Esophagus muscularis mucosa (tissue), 4 donors: ENCODE data around the gene GOLGA3. TPM values are rescaled to one million over a fixed set of nuclear protein-coding genes. Genes with fewer than 3 reads are reported as not detected.

ENCODE experiments used
- DNase-seq: peaks from one replicate; pipeline ENCODE4 v3.0.0-alpha.2; 2017; ENCODE audit errors: extremely low spot score
- H3K27ac ChIP-seq, 4 donors: fragments of 200-600 bp; sonication (generic); replicated peaks in 1 of 4; 1 replicate in 3 of 4; 2 replicates in 1 of 4; pipeline ENCODE4 v1.5.1; 2016 to 2019; ENCODE audit warnings: mild to moderate bottlenecking in 1 of 4
- H3K27me3 ChIP-seq, 4 donors: fragments of 200-600 bp; sonication (generic); one replicate each; pipeline versions ENCODE4 v1.5.1 to v1.6.0; 2016 to 2019
- H3K36me3 ChIP-seq, 4 donors: fragments of 200-600 bp; sonication (generic); one replicate each; pipeline ENCODE4 v1.5.1; 2016 to 2019
- H3K4me1 ChIP-seq, 4 donors: fragments of 200-600 bp; sonication (generic); one replicate each; pipeline ENCODE4 v1.5.1; 2016 to 2019
- H3K4me3 ChIP-seq, 4 donors: fragments of 200-600 bp; sonication (generic); 1 replicate in 2 of 4; 2 replicates in 2 of 4; pipeline ENCODE4 v1.5.1; 2016 to 2019; ENCODE audit warnings: mild to moderate bottlenecking in 4 of 4, moderate library complexity in 1 of 4
- H3K9me3 ChIP-seq, 4 donors: fragments of 200-600 bp; sonication (generic); 1 replicate in 3 of 4; 2 replicates in 1 of 4; pipeline ENCODE4 v1.5.1; 2016 to 2019
- CTCF ChIP-seq, 3 experiments: fragments of 200-600 bp in 2 of 3; fragments of 450-650 bp in 1 of 3; sonication (generic) in 2 of 3; IDR thresholded peaks; one replicate each; pipeline ENCODE4 v1.5.1; 2017 to 2019; ENCODE audit warnings: antibody characterized with exemption in 3 of 3, mild to moderate bottlenecking in 2 of 3, moderate library complexity in 1 of 3
- EP300 ChIP-seq: sonication (generic); formaldehyde crosslinking; IDR thresholded peaks from one replicate; pipeline ENCODE4 v1.6.1; 2017; ENCODE audit warnings: antibody characterized with exemption
- POLR2A ChIP-seq: fragments of 450-650 bp; IDR thresholded peaks from one replicate; pipeline ENCODE4 v1.6.1; 2017; ENCODE audit warnings: antibody characterized with exemption, moderate library complexity, mild to moderate bottlenecking, low read depth
- POLR2AphosphoS5 ChIP-seq, 2 donors: sonication (generic); formaldehyde crosslinking; IDR thresholded peaks; one replicate each; pipeline ENCODE4 v1.6.1; 2017; ENCODE audit warnings: antibody characterized with exemption in 2 of 2
- WGBS: methylation state at CpG from one replicate; pipeline ENCODE4 v1.1.5; 2018; 5-methylcytosine and 5-hydroxymethylcytosine counted together
- intact Hi-C: fragments of 100-400 bp; cut with DNase I; formaldehyde crosslinking; loops from one replicate; pipeline ENCODE4 v1.15.1; 2023
- total RNA-seq, 4 donors: library from RNA; depleted of rRNA; stranded (reverse); fragments of >200 nt; gene quantifications; one replicate each; pipeline versions ENCODE4 v1.1.0 to v1.2.1, GENCODE V29; 2016

Gene GOLGA3
- total RNA-seq, 4 donors from 2014 or later = 72.3 to 123 (median 93.4) TPM

GRCh38 chr12:132835076-132836025 lies 6.7 kb upstream of the GOLGA3 start:
- no peak overlapping the region for H3K27ac ChIP-seq
- no peak for DNase-seq
- H3K36me3 ChIP-seq = peaks cover 2 to 38% (median 37%) of the 10 kb centered on the region in 4 donors
- no peak overlapping the region for H3K4me3 ChIP-seq
- 91% methylated on average over 35 of the region's 42 CpGs for WGBS
- peaks cover 0 to 21% (median 15%) of the 10 kb centered on the region in 4 donors for H3K4me1 ChIP-seq
- intact Hi-C loops = no loop called here
- TF ChIP-seq EP300 (no peak), POLR2A (no peak), CTCF (IDR thresholded peaks at IDR 0.05) (no peak), POLR2AphosphoS5 (IDR thresholded peaks at IDR 0.05) (no peak)
- H3K27me3 ChIP-seq = no peaks in the 10 kb centered on the region
- H3K9me3 ChIP-seq = no peaks in the 10 kb centered on the region

GRCh38 chr12:132834181-132834711 lies 5.6 kb upstream of the GOLGA3 start:
- intact Hi-C loops = no loop called here
- no peak for DNase-seq
- H3K27me3 ChIP-seq = no peaks in the 10 kb centered on the region
- H3K4me3 ChIP-seq = no peak overlapping the region
- no peaks in the 10 kb centered on the region for H3K9me3 ChIP-seq
- H3K36me3 ChIP-seq = peaks cover 0 to 32% (median 29%) of the 10 kb centered on the region in 4 donors
- peaks cover 2 to 24% (median 18%) of the 10 kb centered on the region in 4 donors for H3K4me1 ChIP-seq
- WGBS = 79% methylated on average over 5 of the region's 5 CpGs
- H3K27ac ChIP-seq = no peak overlapping the region
- TF ChIP-seq CTCF (IDR thresholded peaks at IDR 0.05) (no peak), POLR2AphosphoS5 (IDR thresholded peaks at IDR 0.05) (no peak), EP300 (no peak), POLR2A (no peak)

- Histone ChIP-seq H3K27ac (no peak overlapping the region), H3K4me1 (peaks cover 4 to 22% (median 16%) of the 10 kb centered on the region in 4 donors), H3K4me3 (no peak overlapping the region), H3K27me3 (no peaks in the 10 kb centered on the region), H3K9me3 (no peaks in the 10 kb centered on the region), H3K36me3 (peaks cover 0 to 27% (median 22%) of the 10 kb centered on the region in 4 donors)
- WGBS = 96% methylated on average over 8 of the region's 8 CpGs
- intact Hi-C loops = no loop called here
- TF ChIP-seq EP300 = no peak
- no peak for TF ChIP-seq POLR2AphosphoS5 (IDR thresholded peaks at IDR 0.05)
- no peak for TF ChIP-seq CTCF (IDR thresholded peaks at IDR 0.05)
- TF ChIP-seq POLR2A = no peak
- DNase-seq = no peak
Measured at GRCh38 chr12:132833341-132833740, 4.7 kb upstream of the GOLGA3 start.

GRCh38 chr12:132831771-132832170 lies 3.1 kb upstream of the GOLGA3 start:
- intact Hi-C loops = no loop called here
- H3K36me3 ChIP-seq = peaks cover 0 to 26% (median 18%) of the 10 kb centered on the region in 4 donors
- no peak for DNase-seq
- 93% methylated on average over 11 of the region's 11 CpGs for WGBS
- H3K27me3 ChIP-seq = no peaks in the 10 kb centered on the region
- peaks cover 13 to 21% (median 19%) of the 10 kb centered on the region in 4 donors for H3K4me1 ChIP-seq
- no peak overlapping the region for H3K4me3 ChIP-seq
- H3K9me3 ChIP-seq = no peaks in the 10 kb centered on the region
- TF ChIP-seq EP300 (no peak), POLR2AphosphoS5 (IDR thresholded peaks at IDR 0.05) (no peak), POLR2A (no peak), CTCF (IDR thresholded peaks at IDR 0.05) (no peak)
- H3K27ac ChIP-seq = no peak overlapping the region
